Activated CD4-positive, CD25-positive, alpha-beta regulatory T cell treated with anti-CD3 and anti-CD28 coated beads, Interleukin-2, amount 50 U/mL, for 16 hours (primary cell): ENCODE data around the gene DDN.

Experiments used
- DNase-seq: peaks from one replicate; pipeline ENCODE4 v3.0.0-alpha.2; 2020; ENCODE audit warnings: low read depth, low spot score

The DDN gene

GRCh38 chr12:49031573-49032161 lies 32.5 kb upstream of the DDN start:
- no peak for DNase-seq

- no peak for DNase-seq
Observed at GRCh38 chr12:49030714-49031572, 31.8 kb upstream of the DDN start.

- no peak for DNase-seq
Observed at GRCh38 chr12:49030119-49030518, 30.9 kb upstream of the DDN start.

- no peak for DNase-seq
Observed at GRCh38 chr12:49028666-49029275, 29.6 kb upstream of the DDN start.

- DNase-seq: no peak
Observed at GRCh38 chr12:49027846-49028555, 28.8 kb upstream of the DDN start.

- DNase-seq: no peak
Observed at GRCh38 chr12:49026678-49027480, 27.7 kb upstream of the DDN start.

GRCh38 chr12:49026101-49026500 lies 26.9 kb upstream of the DDN start:
- no peak for DNase-seq

- DNase-seq: no peak
Observed at GRCh38 chr12:49025463-49025862, 26.3 kb upstream of the DDN start.

GRCh38 chr12:49024543-49024942 lies 25.4 kb upstream of the DDN start:
- no peak for DNase-seq

- DNase-seq: no peak
Observed at GRCh38 chr12:49023812-49024211, 24.6 kb upstream of the DDN start.

- DNase-seq: no peak
Observed at GRCh38 chr12:49022558-49023178, 23.5 kb upstream of the DDN start.

- no peak for DNase-seq
Observed at GRCh38 chr12:49021292-49021915, 22.2 kb upstream of the DDN start.

- no peak for DNase-seq
Observed at GRCh38 chr12:49020441-49020840, 21.3 kb upstream of the DDN start.

- DNase-seq: no peak
Observed at GRCh38 chr12:49019443-49020324, 20.5 kb upstream of the DDN start.

GRCh38 chr12:49019120-49019430 lies 19.9 kb upstream of the DDN start:
- DNase-seq: no peak

- peak; percentile 93 for DNase-seq
Observed at GRCh38 chr12:49018261-49019119, 19.3 kb upstream of the DDN start, which contains the start of gene PRKAG1. TSS of gene PRKAG1 (minus strand) at chr12:49018776. CDS start at chr12:49018740, 36 bp downstream.

GRCh38 chr12:49017891-49018260 lies 18.7 kb upstream of the DDN start:
- DNase-seq: no peak

- no peak for DNase-seq
Observed at GRCh38 chr12:49015196-49015595, 16.0 kb upstream of the DDN start.

- no peak for DNase-seq
Observed at GRCh38 chr12:49014547-49014946, 15.4 kb upstream of the DDN start.
